GM19025 (cell line): ENCODE data around the gene RMC1.

Source experiments
- ATAC-seq: cut with Tn5 transposase; IDR thresholded peaks from one replicate; pipeline ENCODE4 v1.9.1; 2021; ENCODE audit warnings: mild to moderate bottlenecking, low read depth, moderate library complexity; ENCODE audit not compliant: unreplicated experiment

The RMC1 gene

GRCh38 chr18:23578891-23579653 is 75.8 kb downstream of the RMC1 start:
- ATAC-seq: no peak

GRCh38 chr18:23580677-23581367 is 77.5 kb downstream of the RMC1 start:
- ATAC-seq: no peak
